SK-N-SH treated with all-trans-retinoic acid at 6 μM for 48 hours (cell line): ENCODE data around the gene PPM1H.

ENCODE experiments used
- ESRRG ChIP-seq: fragments of 250-450 bp; sonication (Bioruptor Pico); IDR thresholded peaks from 2 replicates; pipeline ENCODE4 v1.6.1; 2021; ENCODE audit warnings: mild to moderate bottlenecking
- POU6F1 ChIP-seq: fragments of 250-450 bp; sonication (Bioruptor Pico); IDR thresholded peaks from 2 replicates; pipeline ENCODE4 v1.8.0; 2021; ENCODE audit warnings: low read depth, mild to moderate bottlenecking, moderate library complexity, borderline replicate concordance
- TSHZ2 ChIP-seq: fragments of 250-450 bp; sonication (Bioruptor Pico); IDR thresholded peaks from 2 replicates; pipeline ENCODE4 v1.5.0; 2020; ENCODE audit warnings: mild to moderate bottlenecking, moderate library complexity
- ZFP3 ChIP-seq: fragments of 250-450 bp; sonication (Bioruptor Pico); IDR thresholded peaks from 2 replicates; pipeline ENCODE4 v1.5.0; 2020; ENCODE audit warnings: mild to moderate bottlenecking, moderate library complexity
- ZNF8 ChIP-seq: fragments of 450-650 bp; formaldehyde crosslinking; IDR thresholded peaks from 2 replicates; pipeline ENCODE4 v1.5.0; 2020; ENCODE audit warnings: mild to moderate bottlenecking, moderate library complexity
- TF ChIP-seq, protein P1 (sequence below): fragments of 250-450 bp; sonication (Bioruptor Pico); IDR thresholded peaks from 2 replicates; pipeline ENCODE4 v1.5.1; 2021; ENCODE audit warnings: mild to moderate bottlenecking, moderate library complexity
- TF ChIP-seq, protein P2 (sequence below): fragments of 250-450 bp; sonication (Bioruptor Pico); IDR thresholded peaks from 2 replicates; pipeline ENCODE4 v1.8.0; 2020; ENCODE audit warnings: mild to moderate bottlenecking, moderate library complexity, borderline replicate concordance

DNA sequence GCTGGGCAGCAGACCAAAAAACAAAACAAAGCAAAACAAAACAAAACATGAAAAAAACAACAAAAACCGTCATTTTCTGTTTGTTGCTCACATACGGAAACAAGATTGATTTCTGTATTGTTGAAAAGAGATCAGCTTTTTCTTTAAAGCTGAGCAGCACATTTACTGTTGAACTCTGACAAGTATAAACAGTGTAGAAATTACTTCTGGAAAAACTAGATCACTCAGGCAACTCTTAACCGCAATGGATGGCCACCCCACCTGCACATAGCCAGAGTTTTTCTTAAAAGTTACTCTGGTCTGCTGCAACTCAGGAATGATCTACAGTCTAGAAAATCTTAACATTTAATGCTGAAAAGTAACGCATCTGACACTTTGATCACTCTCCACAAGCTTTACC, 80.9 kb downstream of the PPM1H start:
- TF ChIP-seq ZFP3 (CRISPR knock-in tag): no peak
- no peak for TF ChIP-seq ESRRG
- TF ChIP-seq, protein P1, sequence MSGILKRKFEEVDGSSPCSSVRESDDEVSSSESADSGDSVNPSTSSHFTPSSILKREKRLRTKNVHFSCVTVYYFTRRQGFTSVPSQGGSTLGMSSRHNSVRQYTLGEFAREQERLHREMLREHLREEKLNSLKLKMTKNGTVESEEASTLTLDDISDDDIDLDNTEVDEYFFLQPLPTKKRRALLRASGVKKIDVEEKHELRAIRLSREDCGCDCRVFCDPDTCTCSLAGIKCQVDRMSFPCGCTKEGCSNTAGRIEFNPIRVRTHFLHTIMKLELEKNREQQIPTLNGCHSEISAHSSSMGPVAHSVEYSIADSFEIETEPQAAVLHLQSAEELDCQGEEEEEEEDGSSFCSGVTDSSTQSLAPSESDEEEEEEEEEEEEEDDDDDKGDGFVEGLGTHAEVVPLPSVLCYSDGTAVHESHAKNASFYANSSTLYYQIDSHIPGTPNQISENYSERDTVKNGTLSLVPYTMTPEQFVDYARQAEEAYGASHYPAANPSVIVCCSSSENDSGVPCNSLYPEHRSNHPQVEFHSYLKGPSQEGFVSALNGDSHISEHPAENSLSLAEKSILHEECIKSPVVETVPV (CRISPR knock-in tag): no peak
- no peak for TF ChIP-seq ZNF8 (CRISPR knock-in tag)
- TF ChIP-seq, protein P2, sequence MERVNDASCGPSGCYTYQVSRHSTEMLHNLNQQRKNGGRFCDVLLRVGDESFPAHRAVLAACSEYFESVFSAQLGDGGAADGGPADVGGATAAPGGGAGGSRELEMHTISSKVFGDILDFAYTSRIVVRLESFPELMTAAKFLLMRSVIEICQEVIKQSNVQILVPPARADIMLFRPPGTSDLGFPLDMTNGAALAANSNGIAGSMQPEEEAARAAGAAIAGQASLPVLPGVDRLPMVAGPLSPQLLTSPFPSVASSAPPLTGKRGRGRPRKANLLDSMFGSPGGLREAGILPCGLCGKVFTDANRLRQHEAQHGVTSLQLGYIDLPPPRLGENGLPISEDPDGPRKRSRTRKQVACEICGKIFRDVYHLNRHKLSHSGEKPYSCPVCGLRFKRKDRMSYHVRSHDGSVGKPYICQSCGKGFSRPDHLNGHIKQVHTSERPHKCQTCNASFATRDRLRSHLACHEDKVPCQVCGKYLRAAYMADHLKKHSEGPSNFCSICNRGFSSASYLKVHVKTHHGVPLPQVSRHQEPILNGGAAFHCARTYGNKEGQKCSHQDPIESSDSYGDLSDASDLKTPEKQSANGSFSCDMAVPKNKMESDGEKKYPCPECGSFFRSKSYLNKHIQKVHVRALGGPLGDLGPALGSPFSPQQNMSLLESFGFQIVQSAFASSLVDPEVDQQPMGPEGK (CRISPR knock-in tag): no peak
- TF ChIP-seq TSHZ2: no peak
- TF ChIP-seq POU6F1: no peak
